Cardiac muscle cell (in vitro differentiated cells and primary cell): ENCODE data around the gene KHDC4. TPM values are rescaled to one million over a fixed set of nuclear protein-coding genes. Genes with fewer than 3 reads are reported as not detected.

ENCODE experiments used
- DNase-seq, 2 donors: peaks; one replicate each; pipeline versions ENCODE4 v3.0.0 to v3.0.0-alpha.2; 2010 to 2017; ENCODE audit warnings: low read depth in 1 of 2, low spot score in 1 of 2
- H3K27ac ChIP-seq: fragments of 200-600 bp; sonication (generic); 2 replicates; pipeline ENCODE4 v1.5.1; 2016
- H3K27me3 ChIP-seq: fragments of 200-600 bp; sonication (generic); 2 replicates; pipeline ENCODE4 v1.6.0; 2016; ENCODE audit warnings: control low read depth
- H3K36me3 ChIP-seq: fragments of 200-600 bp; sonication (generic); 2 replicates; pipeline ENCODE4 v1.5.1; 2016; ENCODE audit warnings: control low read depth
- H3K4me1 ChIP-seq: fragments of 200-600 bp; sonication (generic); 2 replicates; pipeline ENCODE4 v1.8.1; 2017; ENCODE audit warnings: low read depth, mild to moderate bottlenecking, mixed run types
- H3K4me3 ChIP-seq: fragments of 200-600 bp; sonication (generic); 2 replicates; pipeline ENCODE4 v1.5.1; 2016; ENCODE audit warnings: mild to moderate bottlenecking
- H3K9me3 ChIP-seq: fragments of 200-600 bp; sonication (generic); 2 replicates; pipeline ENCODE4 v1.5.1; 2017; ENCODE audit warnings: low read depth, mild to moderate bottlenecking, control low read depth
- CTCF ChIP-seq: IDR thresholded peaks from 2 replicates; pipeline ENCODE4 v1.5.1; 2012; ENCODE audit warnings: low read depth, mild to moderate bottlenecking, low read length
- polyA plus RNA-seq: library from polyadenylated mRNA; unstranded; fragments of >200 nt; fragmentation: Nextera tagmentation; extraction: Ambion mirVana; gene quantifications from 2 replicates; pipeline ENCODE4 v1.2.1, GENCODE V29; 2016
- total RNA-seq: library from RNA; depleted of rRNA; stranded (reverse); fragments of >200 nt; gene quantifications from 2 replicates; pipeline ENCODE4 v1.2.3, GENCODE V29; 2016

Gene KHDC4
- total and polyA plus RNA-seq, 2 experiments from 2014 or later = 26.6 to 86.4 TPM

- no peak for TF ChIP-seq CTCF
- no peak overlapping the region for H3K27ac ChIP-seq
- no peak overlapping the region for H3K4me3 ChIP-seq
- no peaks in the 10 kb centered on the region for H3K36me3 ChIP-seq
- peaks cover 6% of the 10 kb centered on the region for H3K27me3 ChIP-seq
- no peak for DNase-seq
- no peaks in the 10 kb centered on the region for H3K9me3 ChIP-seq
- H3K4me1 ChIP-seq = no peaks in the 10 kb centered on the region
These were observed 66.4 kb downstream of the KHDC4 start for GRCh38 chr1:155867766-155868165.

- Histone ChIP-seq H3K27me3 (peaks cover 12% of the 10 kb centered on the region), H3K9me3 (no peaks in the 10 kb centered on the region), H3K27ac (no peak overlapping the region), H3K36me3 (no peaks in the 10 kb centered on the region), H3K4me3 (no peak overlapping the region), H3K4me1 (no peaks in the 10 kb centered on the region)
- no peak for TF ChIP-seq CTCF
- no peak for DNase-seq
These were observed 69.8 kb downstream of the KHDC4 start for GRCh38 chr1:155864393-155864792.

Other genes with a start within 250 kb of the KHDC4 start
- gene YY1AP1, start 245.6 kb downstream of the KHDC4 start, total RNA-seq = 33.6 and 44.7 TPM in 2 replicates
- gene YY1AP1, start 245.6 kb downstream of the KHDC4 start, polyA plus RNA-seq = 42.0 and 43.3 TPM in 2 replicates
- gene DAP3, start 245.3 kb downstream of the KHDC4 start, total RNA-seq = 91.2 and 104 TPM in 2 replicates
- gene DAP3, start 245.3 kb downstream of the KHDC4 start, polyA plus RNA-seq = 116 and 120 TPM in 2 replicates
- gene GON4L, start 77.2 kb downstream of the KHDC4 start, total RNA-seq = 19.9 and 26.4 TPM in 2 replicates
- gene GON4L, start 77.2 kb downstream of the KHDC4 start, polyA plus RNA-seq = 42.0 and 44.4 TPM in 2 replicates
- 2.1 and 2.5 TPM in 2 replicates for gene SYT11, start 74.8 kb downstream of the KHDC4 start, total RNA-seq
- 1.4 and 2.3 TPM in 2 replicates for gene SYT11, start 74.8 kb downstream of the KHDC4 start, polyA plus RNA-seq
- 29.1 and 48.7 TPM in 2 replicates for gene RIT1, start 23.1 kb downstream of the KHDC4 start, total RNA-seq
- 40.6 and 54.2 TPM in 2 replicates for gene RIT1, start 23.1 kb downstream of the KHDC4 start, polyA plus RNA-seq
- 0.33 TPM in 1 of 2 replicates, not detected in the other for gene RXFP4, start 7.2 kb upstream of the KHDC4 start, total RNA-seq
- gene RXFP4, start 7.2 kb upstream of the KHDC4 start, polyA plus RNA-seq = 0.74 TPM in 1 of 2 replicates, not detected in the other
- 89.4 and 126 TPM in 2 replicates for gene ARHGEF2, start 44.1 kb upstream of the KHDC4 start, total RNA-seq
- gene ARHGEF2, start 44.1 kb upstream of the KHDC4 start, polyA plus RNA-seq = 38.6 and 54.9 TPM in 2 replicates
- 119 and 198 TPM in 2 replicates for gene SSR2, start 86.5 kb upstream of the KHDC4 start, total RNA-seq
- 174 and 188 TPM in 2 replicates for gene SSR2, start 86.5 kb upstream of the KHDC4 start, polyA plus RNA-seq
- 43.1 and 51.0 TPM in 2 replicates for gene UBQLN4, start 119.4 kb upstream of the KHDC4 start, total RNA-seq
- gene UBQLN4, start 119.4 kb upstream of the KHDC4 start, polyA plus RNA-seq = 29.2 and 38.5 TPM in 2 replicates
- 75.5 and 116 TPM in 2 replicates for gene LAMTOR2, start 120.4 kb upstream of the KHDC4 start, total RNA-seq
- 199 and 208 TPM in 2 replicates for gene LAMTOR2, start 120.4 kb upstream of the KHDC4 start, polyA plus RNA-seq
- 1.6 and 3.1 TPM in 2 replicates for gene RAB25, start 126.7 kb upstream of the KHDC4 start, total RNA-seq
- gene RAB25, start 126.7 kb upstream of the KHDC4 start, polyA plus RNA-seq = 2.1 and 2.4 TPM in 2 replicates
- 48.8 and 58.6 TPM in 2 replicates for gene MEX3A, start 148.1 kb upstream of the KHDC4 start, total RNA-seq
- gene MEX3A, start 148.1 kb upstream of the KHDC4 start, polyA plus RNA-seq = 17.2 and 24.8 TPM in 2 replicates
- gene LMNA, start 180.3 kb upstream of the KHDC4 start, total RNA-seq = 128 and 139 TPM in 2 replicates
- 99.4 and 149 TPM in 2 replicates for gene LMNA, start 180.3 kb upstream of the KHDC4 start, polyA plus RNA-seq
- gene SEMA4A, start 219.2 kb upstream of the KHDC4 start, total RNA-seq = 3.6 and 8.6 TPM in 2 replicates
- 0.65 and 2.9 TPM in 2 replicates for gene SEMA4A, start 219.2 kb upstream of the KHDC4 start, polyA plus RNA-seq